Gastrocnemius medialis (tissue), 4 donors: ENCODE results near the gene DPY19L2. TPM values are rescaled to one million over a fixed set of nuclear protein-coding genes. Genes with fewer than 3 reads are reported as not detected.
"Not testable (repeated sequence)": the region's sequence is repeated elsewhere in the genome, so short reads cannot be mapped to it uniquely, and the experiment has no call there.

Experiments used
- ATAC-seq, 2 donors: fragments of 150-250 bp; one replicate each; pipeline ENCODE4 v1.9.1; 2016
- DNase-seq, 2 donors: peaks; one replicate each; pipeline ENCODE4 v3.0.0-alpha.2; 2019
- H3K27ac ChIP-seq, 4 donors: fragments of 200-600 bp; sonication (generic); 1 replicate in 1 of 4; 2 replicates in 3 of 4; pipeline ENCODE4 v1.5.1; 2016 to 2018; ENCODE audit warnings: mild to moderate bottlenecking in 2 of 4, moderate library complexity in 1 of 4
- H3K27me3 ChIP-seq, 3 donors: fragments of 200-600 bp; sonication (generic) in 2 of 3; 1 replicate in 1 of 3; 2 replicates in 2 of 3; pipeline versions ENCODE4 v1.5.1 to v1.6.0; 2016 to 2019; ENCODE audit warnings: mild to moderate bottlenecking in 1 of 3, moderate library complexity in 1 of 3
- H3K36me3 ChIP-seq, 2 donors: fragments of 200-600 bp; sonication (generic) in 1 of 2; one replicate each; pipeline ENCODE4 v1.5.1; 2017 to 2018
- H3K4me1 ChIP-seq, 2 donors: fragments of 200-600 bp; sonication (generic) in 1 of 2; one replicate each; pipeline ENCODE4 v1.5.1; 2016 to 2017; ENCODE audit warnings: mild to moderate bottlenecking in 2 of 2
- H3K4me3 ChIP-seq, 4 donors: fragments of 200-600 bp; sonication (generic) in 3 of 4; 1 replicate in 1 of 4; 2 replicates in 3 of 4; pipeline ENCODE4 v1.5.1; 2016 to 2019; ENCODE audit warnings: mild to moderate bottlenecking in 2 of 4
- H3K9me3 ChIP-seq, 3 donors: fragments of 200-600 bp; sonication (generic) in 2 of 3; 1 replicate in 1 of 3; 2 replicates in 2 of 3; pipeline ENCODE4 v1.5.1; 2016 to 2019
- POLR2A ChIP-seq, 2 donors: fragments of 450-650 bp; IDR thresholded peaks; one replicate each; pipeline ENCODE4 v1.6.1; 2017; ENCODE audit warnings: antibody characterized with exemption in 2 of 2, mild to moderate bottlenecking in 2 of 2, moderate library complexity in 2 of 2
- in situ Hi-C, 4 donors: fragments of 200-750 bp; cut with MboI; loops; one replicate each; pipeline versions ENCODE4 v1.15.0 to v1.8.0; 2017; ENCODE audit warnings: low sequenced_read_pairs in 4 of 4
- intact Hi-C: fragments of 100-400 bp; cut with DNase I; formaldehyde crosslinking; loops from one replicate; pipeline ENCODE4 v1.15.1; 2023; ENCODE audit warnings: low total_unique reads
- total RNA-seq, 4 donors: library from RNA; depleted of rRNA; stranded (reverse); fragments of >200 nt; gene quantifications; one replicate each; pipeline versions ENCODE4 v1.1.0 to v1.2.3, GENCODE V29; 2016
- TF ChIP-seq, protein P1 (sequence below), 5 experiments: fragments of 450-650 bp in 3 of 5; fragments of 200-600 bp in 2 of 5; sonication (generic) in 2 of 5; IDR thresholded peaks in 4 of 5; conservative IDR thresholded peaks in 1 of 5; 1 replicate in 4 of 5; 2 replicates in 1 of 5; pipeline ENCODE4 v1.5.1; 2016 to 2019; ENCODE audit warnings: antibody characterized with exemption in 5 of 5, mild to moderate bottlenecking in 3 of 5, moderate library complexity in 3 of 5

DPY19L2 gene
- total RNA-seq, 4 donors from 2014 or later, result 0.13 to 1.5 (median 0.27) TPM; not detected in 1

DNA sequence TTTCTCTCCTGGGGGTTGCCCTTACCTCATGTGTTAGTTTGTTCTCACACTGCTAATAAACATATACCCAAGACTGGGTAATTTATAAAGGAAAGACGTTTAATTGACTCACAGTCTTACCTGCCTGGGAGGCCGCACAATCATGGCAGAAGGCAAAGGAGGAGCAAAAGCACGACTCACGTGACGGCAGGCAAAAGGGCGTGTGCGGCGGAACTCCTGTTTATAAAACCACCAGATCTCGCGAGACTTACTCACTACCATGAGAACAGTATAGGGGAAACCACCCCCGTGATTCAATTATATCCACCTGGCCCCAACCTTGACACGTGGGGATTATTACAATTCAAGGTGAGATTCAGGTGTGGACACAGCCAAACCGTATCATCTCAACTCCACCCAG lies 116.9 kb downstream of the DPY19L2 start:
- in situ Hi-C loops, H3K9me3 ChIP-seq, H3K4me1 ChIP-seq, H3K4me3 ChIP-seq, H3K27me3 ChIP-seq, DNase-seq, H3K36me3 ChIP-seq, H3K27ac ChIP-seq, ATAC-seq, intact Hi-C loops: not testable (repeated sequence)

DNA sequence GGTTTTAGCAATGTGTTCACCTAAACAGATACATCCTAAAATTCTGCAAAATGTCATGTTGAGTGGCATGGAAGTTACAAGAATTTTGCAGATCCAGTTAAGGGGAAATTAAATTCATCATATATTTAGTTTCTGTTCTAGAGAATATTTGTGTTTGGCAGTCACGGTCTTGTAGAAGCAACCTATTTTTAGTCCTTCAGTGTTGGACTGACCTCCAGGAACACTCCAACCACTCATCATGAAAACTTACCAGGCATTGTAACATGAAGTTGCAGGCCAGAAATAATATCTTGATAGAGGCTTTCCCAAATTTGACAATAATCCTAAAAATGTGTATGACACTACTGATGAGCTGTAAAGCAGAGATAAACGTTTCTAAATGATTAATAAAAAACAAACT lies 119.3 kb downstream of the DPY19L2 start:
- H3K36me3 ChIP-seq, ATAC-seq, H3K4me3 ChIP-seq, H3K4me1 ChIP-seq, intact Hi-C loops, H3K27ac ChIP-seq, DNase-seq, H3K27me3 ChIP-seq, H3K9me3 ChIP-seq, in situ Hi-C loops: not testable (repeated sequence)

DNA sequence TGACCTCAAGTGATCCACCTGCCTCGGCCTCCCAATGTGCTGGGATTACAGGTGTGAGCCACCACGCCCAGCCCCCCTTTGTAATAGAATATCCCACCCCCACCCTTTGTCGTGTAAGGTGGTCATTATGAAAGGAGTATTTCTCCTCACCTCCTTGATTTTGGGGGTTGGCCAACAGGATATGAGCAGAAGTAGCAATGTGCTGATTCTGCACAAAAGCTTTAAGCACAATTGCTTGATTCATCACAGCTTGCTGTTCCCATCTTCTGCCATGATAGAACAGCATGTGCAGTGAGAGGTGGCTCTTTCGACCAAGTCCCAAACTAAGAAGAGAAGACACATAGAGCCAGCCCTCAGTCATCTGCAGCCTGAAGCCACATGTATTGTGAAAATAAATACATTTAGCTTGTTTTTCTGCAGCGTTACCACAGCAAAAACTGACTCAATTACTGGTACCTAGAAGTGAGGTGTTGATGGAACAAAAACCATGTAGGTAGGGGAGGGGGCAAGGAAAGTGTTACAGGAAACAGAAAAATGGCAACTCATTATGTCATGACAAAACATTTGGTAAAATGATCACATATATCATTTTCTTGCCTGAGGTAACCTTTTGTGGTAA lies 122.9 kb downstream of the DPY19L2 start:
- H3K9me3 ChIP-seq, intact Hi-C loops, H3K4me1 ChIP-seq, H3K27ac ChIP-seq, DNase-seq, ATAC-seq, H3K27me3 ChIP-seq, H3K36me3 ChIP-seq, in situ Hi-C loops, H3K4me3 ChIP-seq: not testable (repeated sequence)

DNA sequence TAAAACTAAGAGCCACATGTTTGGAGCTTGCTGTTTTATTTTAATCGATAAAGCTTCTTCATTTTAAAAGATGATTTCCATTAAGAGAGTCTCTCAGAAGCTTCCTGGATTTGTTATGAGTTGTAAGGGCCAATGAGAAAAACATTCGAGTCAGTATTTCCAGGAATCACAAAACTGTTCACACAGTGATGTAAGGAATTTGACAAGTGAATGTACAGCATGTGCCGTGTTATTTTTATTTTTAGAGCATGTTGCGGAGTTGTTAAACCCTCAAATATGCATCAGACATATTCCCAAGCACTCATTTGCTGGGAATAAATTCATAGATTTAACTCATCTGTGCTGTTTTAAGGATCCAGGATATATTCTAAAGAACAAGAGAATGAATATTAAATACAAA lies 129.6 kb downstream of the DPY19L2 start:
- H3K27ac ChIP-seq, H3K9me3 ChIP-seq, in situ Hi-C loops, ATAC-seq, H3K4me3 ChIP-seq, intact Hi-C loops, H3K36me3 ChIP-seq, DNase-seq, H3K27me3 ChIP-seq, H3K4me1 ChIP-seq: not testable (repeated sequence)

DNA sequence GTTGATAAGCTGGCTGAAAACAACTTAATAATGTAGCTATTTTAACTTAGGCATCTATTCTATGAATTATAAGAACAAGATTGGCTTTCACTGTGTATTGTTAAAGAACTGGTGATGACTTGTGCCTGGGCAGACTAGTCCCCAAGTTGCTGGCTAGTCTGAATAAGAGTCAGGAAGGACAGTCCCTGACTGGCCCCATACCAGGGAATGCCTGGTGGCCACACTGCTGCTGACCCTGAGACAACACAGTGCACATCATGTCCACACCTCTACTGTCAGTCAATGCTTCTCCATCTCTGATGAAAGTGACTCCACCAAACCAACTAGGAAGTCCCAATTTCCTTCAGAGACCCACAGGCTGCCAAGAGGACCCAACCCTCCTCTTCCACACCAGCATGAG lies 130.5 kb downstream of the DPY19L2 start:
- H3K27me3 ChIP-seq, in situ Hi-C loops, H3K4me3 ChIP-seq, H3K36me3 ChIP-seq, ATAC-seq, intact Hi-C loops, H3K9me3 ChIP-seq, H3K4me1 ChIP-seq, DNase-seq, H3K27ac ChIP-seq: not testable (repeated sequence)

DNA sequence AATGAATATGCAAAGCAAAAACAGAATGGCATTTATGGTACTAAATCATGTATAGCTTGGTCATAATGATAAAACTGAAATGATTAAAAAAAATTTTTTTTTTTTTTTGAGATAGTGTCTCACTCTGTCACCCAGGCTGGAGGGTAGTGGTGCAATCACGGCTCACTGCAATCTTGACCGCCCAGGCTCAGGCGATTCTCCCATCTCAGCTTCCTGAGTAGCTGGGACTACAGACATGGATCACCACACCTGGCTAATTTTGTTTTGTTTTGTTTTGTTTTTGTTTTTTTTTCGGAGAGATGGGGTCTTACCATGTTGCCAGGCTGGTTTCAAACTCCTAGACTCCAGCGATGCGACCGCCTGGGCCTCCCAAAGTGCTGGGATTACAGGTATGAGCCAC lies 138.7 kb downstream of the DPY19L2 start:
- H3K9me3 ChIP-seq, ATAC-seq, H3K4me1 ChIP-seq, intact Hi-C loops, DNase-seq, H3K36me3 ChIP-seq, H3K4me3 ChIP-seq, in situ Hi-C loops, H3K27me3 ChIP-seq, H3K27ac ChIP-seq: not testable (repeated sequence)

DNA sequence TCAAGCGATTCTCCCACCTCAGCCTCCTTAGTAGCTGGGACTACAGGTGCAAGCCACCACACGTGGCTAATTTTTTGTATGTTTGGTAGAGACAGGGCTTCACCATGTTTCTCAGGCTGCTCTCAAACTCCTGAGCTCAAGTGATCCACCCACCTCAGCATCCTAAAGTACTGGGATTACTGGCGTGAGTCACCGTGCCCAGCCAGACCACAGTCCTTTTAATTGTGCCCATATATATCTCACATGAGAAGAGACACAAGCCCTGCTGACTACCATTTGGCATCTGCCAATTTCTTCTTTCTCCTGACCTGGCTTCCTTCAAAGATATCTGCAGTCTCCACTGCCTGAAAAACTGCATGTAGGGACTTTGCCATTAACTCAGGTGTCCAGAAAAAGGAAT lies 142.5 kb downstream of the DPY19L2 start:
- Histone ChIP-seq H3K4me1 (no peaks in the 10 kb centered on the region), H3K9me3 (peaks cover 0 to 3% (median 0%) of the 10 kb centered on the region in 3 donors), H3K36me3 (no peaks in the 10 kb centered on the region), H3K27ac (no peak overlapping the region), H3K4me3 (no peak overlapping the region), H3K27me3 (no peaks in the 10 kb centered on the region)
- in situ Hi-C loops, result no loop called here
- no peak for ATAC-seq
- TF ChIP-seq, protein P1, sequence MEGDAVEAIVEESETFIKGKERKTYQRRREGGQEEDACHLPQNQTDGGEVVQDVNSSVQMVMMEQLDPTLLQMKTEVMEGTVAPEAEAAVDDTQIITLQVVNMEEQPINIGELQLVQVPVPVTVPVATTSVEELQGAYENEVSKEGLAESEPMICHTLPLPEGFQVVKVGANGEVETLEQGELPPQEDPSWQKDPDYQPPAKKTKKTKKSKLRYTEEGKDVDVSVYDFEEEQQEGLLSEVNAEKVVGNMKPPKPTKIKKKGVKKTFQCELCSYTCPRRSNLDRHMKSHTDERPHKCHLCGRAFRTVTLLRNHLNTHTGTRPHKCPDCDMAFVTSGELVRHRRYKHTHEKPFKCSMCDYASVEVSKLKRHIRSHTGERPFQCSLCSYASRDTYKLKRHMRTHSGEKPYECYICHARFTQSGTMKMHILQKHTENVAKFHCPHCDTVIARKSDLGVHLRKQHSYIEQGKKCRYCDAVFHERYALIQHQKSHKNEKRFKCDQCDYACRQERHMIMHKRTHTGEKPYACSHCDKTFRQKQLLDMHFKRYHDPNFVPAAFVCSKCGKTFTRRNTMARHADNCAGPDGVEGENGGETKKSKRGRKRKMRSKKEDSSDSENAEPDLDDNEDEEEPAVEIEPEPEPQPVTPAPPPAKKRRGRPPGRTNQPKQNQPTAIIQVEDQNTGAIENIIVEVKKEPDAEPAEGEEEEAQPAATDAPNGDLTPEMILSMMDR (IDR thresholded peaks at IDR 0.05 in 4 of 5, conservative IDR thresholded peaks at IDR 0.05 in 1 of 5), result no peak
- TF ChIP-seq POLR2A (IDR thresholded peaks at IDR 0.05), result no peak
- DNase-seq, result no peak
- intact Hi-C loops, result no loop called here

DNA sequence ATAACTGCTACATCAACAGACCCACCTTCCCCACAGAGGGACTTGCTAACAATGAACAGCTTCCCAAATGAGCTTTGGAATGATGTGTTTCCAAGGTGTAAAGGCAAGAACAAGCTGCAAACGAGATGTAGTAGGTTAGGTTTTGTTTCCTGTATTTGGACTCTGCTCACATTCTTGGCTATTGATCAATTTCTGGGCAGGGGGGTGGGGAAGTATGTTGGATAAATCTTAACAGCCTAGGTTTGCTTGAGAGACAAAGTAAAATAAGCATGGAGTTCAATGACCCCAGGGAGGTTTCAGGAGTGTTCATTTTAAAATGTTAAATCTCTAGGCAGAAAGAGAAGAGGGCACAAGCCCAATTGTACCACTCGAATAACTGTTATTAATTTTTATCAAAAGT lies 146.6 kb downstream of the DPY19L2 start:
- H3K4me3 ChIP-seq, result no peak overlapping the region
- H3K27ac ChIP-seq, result no peak overlapping the region
- no peaks in the 10 kb centered on the region for H3K36me3 ChIP-seq
- in situ Hi-C loops, result no loop called here
- intact Hi-C loops, result no loop called here
- H3K9me3 ChIP-seq, result no peaks in the 10 kb centered on the region
- no peaks in the 10 kb centered on the region for H3K27me3 ChIP-seq
- ATAC-seq (no peak), DNase-seq (no peak)
- TF ChIP-seq POLR2A (IDR thresholded peaks at IDR 0.05), result no peak
- TF ChIP-seq, protein P1 (IDR thresholded peaks at IDR 0.05 in 4 of 5, conservative IDR thresholded peaks at IDR 0.05 in 1 of 5), result no peak
- no peaks in the 10 kb centered on the region for H3K4me1 ChIP-seq
